ENCODE data around the gene CPLX3. TPM values are rescaled to one million over a fixed set of nuclear protein-coding genes. Genes with fewer than 3 reads are reported as not detected.

CPLX3 gene
- total and polyA plus RNA-seq, 8 donors, result 0.09 TPM; not detected in 7

DNA sequence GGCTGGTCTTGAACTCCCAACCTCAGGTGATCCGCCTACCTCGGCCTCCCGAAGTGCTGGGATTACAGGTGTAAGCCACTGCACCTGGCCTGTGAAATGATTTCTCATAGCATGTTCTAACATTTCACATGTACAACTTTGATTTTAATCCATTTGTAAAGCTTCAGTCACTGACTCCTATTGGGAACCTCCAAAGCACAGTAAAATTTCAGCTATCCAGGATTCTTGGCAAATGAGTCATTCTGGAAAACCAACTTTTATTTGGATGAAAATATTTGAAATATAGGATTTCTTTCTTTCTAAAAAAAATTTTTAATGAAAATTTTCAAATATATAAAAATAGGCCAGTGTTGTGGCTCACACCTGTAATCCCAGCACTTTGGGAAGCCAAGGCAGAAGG is 16.5 kb upstream of the CPLX3 start:
- WGBS, 2 donors, result 86 to 90% methylated on average over 3 of the region's 3 CpGs
- TF ChIP-seq, protein P1, sequence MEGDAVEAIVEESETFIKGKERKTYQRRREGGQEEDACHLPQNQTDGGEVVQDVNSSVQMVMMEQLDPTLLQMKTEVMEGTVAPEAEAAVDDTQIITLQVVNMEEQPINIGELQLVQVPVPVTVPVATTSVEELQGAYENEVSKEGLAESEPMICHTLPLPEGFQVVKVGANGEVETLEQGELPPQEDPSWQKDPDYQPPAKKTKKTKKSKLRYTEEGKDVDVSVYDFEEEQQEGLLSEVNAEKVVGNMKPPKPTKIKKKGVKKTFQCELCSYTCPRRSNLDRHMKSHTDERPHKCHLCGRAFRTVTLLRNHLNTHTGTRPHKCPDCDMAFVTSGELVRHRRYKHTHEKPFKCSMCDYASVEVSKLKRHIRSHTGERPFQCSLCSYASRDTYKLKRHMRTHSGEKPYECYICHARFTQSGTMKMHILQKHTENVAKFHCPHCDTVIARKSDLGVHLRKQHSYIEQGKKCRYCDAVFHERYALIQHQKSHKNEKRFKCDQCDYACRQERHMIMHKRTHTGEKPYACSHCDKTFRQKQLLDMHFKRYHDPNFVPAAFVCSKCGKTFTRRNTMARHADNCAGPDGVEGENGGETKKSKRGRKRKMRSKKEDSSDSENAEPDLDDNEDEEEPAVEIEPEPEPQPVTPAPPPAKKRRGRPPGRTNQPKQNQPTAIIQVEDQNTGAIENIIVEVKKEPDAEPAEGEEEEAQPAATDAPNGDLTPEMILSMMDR (IDR thresholded peaks at IDR 0.05), result no peak
- intact Hi-C loops (cut with DNase I), result no loop called here
- Histone ChIP-seq H3K4me3 (no peak overlapping the region), H3K36me3 (no peaks in the 10 kb centered on the region), H3K9me3 (no peaks in the 10 kb centered on the region), H3K27ac (no peak overlapping the region), H3K27me3 (no peaks in the 10 kb centered on the region), H3K4me1 (peaks cover 0 to 4% (median 0%) of the 10 kb centered on the region in 3 donors)
- FAIRE-seq (no peak), ATAC-seq (no peak), DNase-seq (no peak)

DNA sequence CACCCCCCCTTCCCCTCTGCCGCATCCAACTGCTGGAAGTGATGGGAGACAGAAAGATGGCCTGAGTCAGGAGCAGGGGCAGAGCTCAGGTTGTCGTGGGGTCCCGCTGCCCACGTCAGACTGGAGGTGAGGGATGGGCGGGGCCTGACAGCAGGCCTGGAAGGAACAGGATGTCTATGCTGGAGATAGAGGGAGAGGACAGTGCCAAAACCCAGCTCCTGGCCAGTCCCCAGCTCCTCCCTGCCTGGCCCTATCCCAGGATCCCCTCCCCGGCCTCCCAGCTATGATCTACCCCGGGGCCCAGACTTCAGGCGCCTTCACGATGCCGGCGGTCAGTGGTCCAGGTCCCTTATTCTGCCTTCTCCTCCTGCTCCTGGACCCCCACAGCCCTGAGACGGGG is 13.9 kb upstream of the CPLX3 start, which contains the start of gene LMAN1L:
TSS of gene LMAN1L (plus strand) at position 303 of the 400 bp plus-strand sequence. CDS start at position 323, 20 bp downstream.
- DNase-seq, result no peak
- TF ChIP-seq, protein P1 (IDR thresholded peaks at IDR 0.05), result no peak
- H3K4me3 ChIP-seq, result no peak within 1 kb of the TSS
- WGBS, 2 donors, result 78 to 79% methylated on average over 11 to 12 of the region's 12 CpGs
- H3K27me3 ChIP-seq, result no peaks in the 10 kb centered on the region
- ATAC-seq, result no peak
- no peak for FAIRE-seq
- no peaks in the 10 kb centered on the region for H3K9me3 ChIP-seq
- H3K27ac ChIP-seq, result no peak within 1 kb of the TSS
- intact Hi-C loops (cut with DNase I), result no loop called here
- H3K36me3 ChIP-seq, result no peaks in the 10 kb centered on the region
- peaks cover 0 to 6% (median 0%) of the 10 kb centered on the region in 3 donors for H3K4me1 ChIP-seq

DNA sequence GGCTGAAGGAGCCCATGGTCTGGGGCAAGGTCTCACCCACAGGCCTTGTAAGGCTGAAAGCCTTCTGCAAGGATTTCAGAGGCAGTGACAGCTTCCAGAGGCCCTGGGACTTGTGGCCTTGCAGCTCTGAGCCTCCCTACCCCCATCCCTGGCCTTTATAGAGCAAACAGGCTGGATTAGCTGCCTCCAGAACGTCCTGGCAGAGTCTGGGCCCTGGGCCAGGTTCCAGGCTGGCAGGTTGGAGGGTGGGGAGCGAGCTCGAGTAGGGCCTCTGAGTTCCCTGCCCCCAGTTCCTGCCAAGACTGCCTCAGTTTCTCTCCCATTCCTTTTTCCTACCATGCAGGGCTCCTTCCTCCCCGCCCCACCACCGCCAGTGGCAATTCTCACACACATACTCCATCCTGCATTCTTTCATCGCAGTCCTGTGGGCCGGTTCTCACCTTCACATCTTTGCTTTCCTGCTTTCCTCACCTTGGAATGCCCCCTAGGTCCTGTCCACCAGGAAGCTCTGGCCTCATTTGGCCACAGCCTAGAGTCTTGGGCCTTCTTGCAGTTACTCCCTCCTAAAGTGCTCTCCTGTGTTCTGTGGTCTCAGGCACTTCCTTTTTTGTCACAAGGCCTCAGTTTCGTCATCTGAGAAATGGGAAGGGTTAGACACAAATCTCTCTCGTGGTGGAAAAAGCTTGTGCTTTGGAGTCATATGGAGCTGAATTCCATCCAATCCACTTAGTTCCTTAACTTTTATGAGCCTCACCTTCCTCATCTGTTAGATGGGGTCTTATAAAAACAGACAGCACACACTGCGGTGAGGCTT is 11.1 kb upstream of the CPLX3 start:
- 59 to 62% methylated on average over 10 of the region's 10 CpGs for WGBS, 2 donors
- H3K4me3 ChIP-seq, result no peak overlapping the region
- FAIRE-seq (no peak), ATAC-seq (peak; percentile 53 to 93 (median 79)), DNase-seq (peak; percentile 60 to 82 (median 71))
- intact Hi-C loops (cut with DNase I), result no loop called here
- H3K4me1 ChIP-seq, result peaks cover 0 to 6% (median 0%) of the 10 kb centered on the region in 3 donors
- no peaks in the 10 kb centered on the region for H3K9me3 ChIP-seq
- TF ChIP-seq, protein P1 (IDR thresholded peaks at IDR 0.05), result no peak
- H3K27ac ChIP-seq, result no peak overlapping the region
- H3K27me3 ChIP-seq, result no peaks in the 10 kb centered on the region
- H3K36me3 ChIP-seq, result no peaks in the 10 kb centered on the region

DNA sequence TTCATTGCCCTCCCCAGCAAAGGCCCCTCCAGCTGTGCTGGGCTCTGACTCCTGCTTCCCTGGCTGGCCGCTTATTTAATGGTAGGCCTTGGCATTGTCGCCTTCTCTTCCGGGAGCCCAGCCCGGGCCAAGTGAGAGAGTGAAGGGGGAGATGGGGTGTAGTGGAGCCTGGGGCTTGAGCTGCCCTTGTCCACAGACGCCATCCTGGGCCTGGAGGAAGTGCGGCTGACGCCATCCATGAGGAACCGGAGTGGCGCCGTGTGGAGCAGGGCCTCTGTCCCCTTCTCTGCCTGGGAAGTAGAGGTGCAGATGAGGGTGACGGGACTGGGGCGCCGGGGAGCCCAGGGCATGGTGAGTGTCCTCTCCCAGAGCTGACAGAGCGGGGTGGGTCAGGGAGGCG is 10.5 kb upstream of the CPLX3 start:
- intact Hi-C loops (cut with DNase I), result no loop called here
- 89 to 91% methylated on average over 15 of the region's 15 CpGs for WGBS, 2 donors
- TF ChIP-seq, protein P1 (IDR thresholded peaks at IDR 0.05), result no peak
- DNase-seq (peak in 1 of 6 donors; percentile 61), ATAC-seq (no peak), FAIRE-seq (no peak)
- Histone ChIP-seq H3K36me3 (no peaks in the 10 kb centered on the region), H3K27ac (no peak overlapping the region), H3K9me3 (no peaks in the 10 kb centered on the region), H3K4me1 (peaks cover 0 to 6% (median 0%) of the 10 kb centered on the region in 3 donors), H3K27me3 (no peaks in the 10 kb centered on the region), H3K4me3 (no peak overlapping the region)

Measured in pancreas (tissue), 10 donors.